ENCODE results near the gene VSIG10. TPM values are rescaled to one million over a fixed set of nuclear protein-coding genes. Genes with fewer than 3 reads are reported as not detected.

Gene VSIG10
- total and polyA plus RNA-seq, 2 of the 13 experiments (the other 11 are each of a cell fraction or from before 2014, with no cell fraction given), result 25.6 to 42.5 TPM

DNA sequence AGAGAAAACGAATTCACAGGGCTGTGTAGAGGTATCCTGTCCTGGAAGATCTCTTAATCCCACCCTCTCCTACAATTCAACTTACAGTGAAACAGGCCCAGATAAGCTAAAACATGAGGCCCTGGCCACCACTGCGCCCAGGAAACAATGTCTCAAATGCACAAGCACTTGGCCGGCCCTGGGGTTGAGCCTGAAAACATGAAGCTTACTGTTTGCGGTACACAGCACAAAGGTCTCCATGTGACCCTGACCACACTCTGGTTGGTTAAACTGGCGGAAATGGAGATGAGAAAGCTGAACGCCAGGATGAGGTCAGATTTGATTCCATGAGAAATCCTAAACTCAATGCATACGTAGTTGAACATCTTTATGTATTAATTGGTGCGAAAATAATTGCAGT lies 59.2 kb downstream of the VSIG10 start:
- Histone ChIP-seq H4K20me1 (ENCODE audit: insufficient read depth, low read length) (no peaks in the 10 kb centered on the region), H3K79me2 (ENCODE audit: insufficient read depth, low read length) (no peaks in the 10 kb centered on the region), H3K36me3 (replicated peaks in 1 of 2; ENCODE audit: control insufficient read depth in 1 of 2, insufficient read depth in 2 of 2, low read length in 2 of 2) (peaks cover 17 to 32% of the 10 kb centered on the region in 2 experiments), H3K4me1 (ENCODE audit: insufficient read depth, low read length) (peaks cover 11% of the 10 kb centered on the region), H3K4me2 (ENCODE audit: low read depth, low read length) (no peak overlapping the region), H3K4me3 (replicated peaks in 1 of 3; ENCODE audit: insufficient read depth in 1 of 3, low read depth in 2 of 3, low read length in 3 of 3) (no peak overlapping the region), H2AFZ (ENCODE audit: low read length) (no peak overlapping the region), H3K27me3 (ENCODE audit: control insufficient read depth in 1 of 2, insufficient read depth in 2 of 2, low read length in 2 of 2) (no peaks in the 10 kb centered on the region), H3K9ac (ENCODE audit: insufficient read depth, low read depth, low read length) (no peak overlapping the region), H3K27ac (ENCODE audit: extremely low read length, insufficient read depth, low read length) (peak overlapping the region; percentile 43), H3K9me3 (ENCODE audit: low read length) (no peaks in the 10 kb centered on the region)
- in situ Hi-C loops (cut with HindIII; ENCODE audit: extremely low pct_ligation_motif_present, low pct_unique_long_range_greater_than_20kb), result no loop called here
- BruUV-seq (replicated peaks), result no TSS peak
- WGBS (ENCODE audit: low lambda C conversion rate), result 76% methylated on average over 8 of the region's 8 CpGs
- ChIA-PET CTCF (ENCODE audit: low intra/inter-chr PET ratio, low total read pairs) (no interaction called here), POLR2A (interaction anchor here (1.3 kb wide), 1 partner anchor 9 kb away, joined by 5 read pairs; no protein-coding TSS in a partner anchor)
- DNase-seq (ENCODE audit: low spot score), result peak; percentile 50
- peak; percentile 15 for FAIRE-seq
- intact Hi-C loops (cut with micrococcal nuclease; ENCODE audit: unreplicated experiment), result no loop called here
- peak; percentile 94 for ATAC-seq
- TF ChIP-seq ZBTB4 (CRISPR knock-in tag; IDR thresholded peaks at IDR 0.05; ENCODE audit: borderline replicate concordance) (peak; percentile 60; the same call in 1 of the 2 replicates), ZNF605 (CRISPR knock-in tag; IDR thresholded peaks at IDR 0.05) (no peak), FOXM1 (CRISPR knock-in tag; IDR thresholded peaks at IDR 0.05) (no peak), ZNF496 (CRISPR knock-in tag; IDR thresholded peaks at IDR 0.05; ENCODE audit: insufficient replicate concordance) (no peak), KLF6 (CRISPR knock-in tag; IDR thresholded peaks at IDR 0.05) (no peak), FIP1L1 (IDR thresholded peaks at IDR 0.05; ENCODE audit: borderline replicate concordance, insufficient read depth, low read depth, low read length) (no peak), ZNF276 (CRISPR knock-in tag; IDR thresholded peaks at IDR 0.05; ENCODE audit: low read depth) (no peak), ATF6 (CRISPR knock-in tag; conservative IDR thresholded peaks at IDR 0.05) (no peak), NFE2 (CRISPR knock-in tag; IDR thresholded peaks at IDR 0.05) (no peak), FOXA1 (IDR thresholded peaks at IDR 0.05) (no peak), FOXA1 (CRISPR knock-in tag; IDR thresholded peaks at IDR 0.05) (no peak), ZNF761 (CRISPR knock-in tag; conservative IDR thresholded peaks at IDR 0.05) (no peak), SALL1 (CRISPR knock-in tag; IDR thresholded peaks at IDR 0.05) (peak; percentile 49; the same call in 1 of the 2 replicates)
- TF ChIP-seq, protein P1, sequence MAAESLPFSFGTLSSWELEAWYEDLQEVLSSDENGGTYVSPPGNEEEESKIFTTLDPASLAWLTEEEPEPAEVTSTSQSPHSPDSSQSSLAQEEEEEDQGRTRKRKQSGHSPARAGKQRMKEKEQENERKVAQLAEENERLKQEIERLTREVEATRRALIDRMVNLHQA (CRISPR knock-in tag; IDR thresholded peaks at IDR 0.05), result no peak
